MV-4-11 (cell line): Measurements from ENCODE around the gene TTLL8.

Source experiments
- DNase-seq: peaks from one replicate; lab custom pipeline; 2025; lab: John Stamatoyannopoulos, UW

TTLL8 gene

DNA sequence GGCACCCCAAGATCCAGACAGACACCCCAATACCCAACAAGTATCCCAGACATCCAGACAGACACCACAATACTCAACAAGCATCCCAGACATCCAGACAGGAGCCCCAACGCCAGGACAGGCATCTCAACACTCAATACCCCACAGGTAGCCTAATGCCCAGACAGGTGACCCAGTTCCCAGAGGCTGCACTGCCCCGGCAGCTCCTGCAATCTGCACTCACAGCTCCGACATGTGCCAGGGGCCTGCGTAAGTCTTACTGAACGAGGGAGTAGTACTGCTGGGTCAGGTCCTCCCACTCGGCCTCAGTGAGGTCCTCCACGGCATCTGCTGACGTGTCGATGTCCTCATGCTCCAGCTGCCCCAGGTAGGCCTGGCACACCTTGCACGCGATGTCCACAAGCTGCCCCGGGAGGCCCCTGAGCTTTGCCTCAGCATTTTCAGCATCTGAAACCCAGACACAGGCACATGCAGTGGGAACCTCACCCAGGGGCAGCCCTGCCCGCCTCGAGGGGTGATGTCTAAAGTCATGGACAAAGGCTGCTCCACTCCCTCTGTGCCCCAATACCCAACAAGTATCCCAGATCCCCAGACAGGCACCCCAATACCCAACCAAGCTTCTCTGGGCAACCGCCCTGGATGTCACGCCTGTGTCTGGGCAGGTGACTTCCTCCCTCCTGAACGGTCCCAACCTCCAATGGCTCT lies 16.6 kb downstream of the TTLL8 start:
- no peak for DNase-seq

DNA sequence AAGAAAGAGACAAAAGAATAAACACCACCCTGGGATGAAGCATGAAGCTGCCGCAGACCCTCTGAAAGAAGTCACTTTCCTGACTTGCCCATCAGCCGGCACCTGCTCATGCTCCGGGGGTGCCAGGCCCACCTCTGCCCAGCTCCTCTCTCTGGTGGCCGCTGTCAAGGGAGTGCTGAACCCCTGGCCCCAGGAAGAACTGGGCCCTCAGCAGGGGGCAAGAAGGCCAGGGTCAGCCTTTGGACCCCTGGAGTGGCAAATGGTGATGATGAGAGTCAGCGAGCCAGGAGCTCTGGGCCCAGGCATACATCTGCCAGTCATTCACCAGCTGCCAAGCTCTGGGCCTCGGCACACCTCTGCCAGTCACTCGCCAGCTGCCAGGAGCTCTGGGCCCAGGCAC lies 17.4 kb downstream of the TTLL8 start:
- no peak for DNase-seq

DNA sequence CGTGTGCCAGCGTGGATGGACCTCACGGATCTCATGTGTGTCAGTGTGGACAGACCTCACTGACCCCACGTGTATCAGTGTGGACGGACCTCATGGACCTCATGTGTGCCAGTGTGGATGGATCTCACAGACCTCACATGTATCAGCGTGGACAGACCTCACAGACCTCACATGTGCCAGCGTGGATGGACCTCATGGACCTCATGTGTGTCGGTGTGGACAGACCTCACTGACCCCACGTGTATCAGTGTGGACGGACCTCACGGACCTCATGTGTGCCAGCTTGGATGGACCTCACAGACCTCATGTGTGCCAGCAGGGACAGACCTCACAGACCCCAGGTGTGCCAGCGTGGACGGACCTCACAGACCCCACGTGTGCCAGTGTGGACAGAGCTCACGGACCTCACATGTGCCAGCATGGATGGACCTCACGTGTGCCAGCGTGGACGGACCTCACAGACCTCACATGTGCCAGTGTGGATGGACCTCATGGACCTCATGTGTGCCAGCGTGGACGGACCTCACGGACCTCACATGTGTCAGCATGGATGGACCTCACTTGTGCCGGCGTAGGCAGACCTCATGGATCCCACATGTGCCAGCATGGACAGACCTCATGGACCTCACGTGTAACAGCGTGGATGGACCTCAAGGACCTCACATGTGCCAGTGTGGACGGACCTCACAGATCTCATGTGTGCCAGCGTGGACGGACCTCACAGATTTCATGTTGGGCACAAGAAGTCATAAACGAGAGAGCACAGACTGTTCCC lies 18.2 kb downstream of the TTLL8 start:
- no peak for DNase-seq

DNA sequence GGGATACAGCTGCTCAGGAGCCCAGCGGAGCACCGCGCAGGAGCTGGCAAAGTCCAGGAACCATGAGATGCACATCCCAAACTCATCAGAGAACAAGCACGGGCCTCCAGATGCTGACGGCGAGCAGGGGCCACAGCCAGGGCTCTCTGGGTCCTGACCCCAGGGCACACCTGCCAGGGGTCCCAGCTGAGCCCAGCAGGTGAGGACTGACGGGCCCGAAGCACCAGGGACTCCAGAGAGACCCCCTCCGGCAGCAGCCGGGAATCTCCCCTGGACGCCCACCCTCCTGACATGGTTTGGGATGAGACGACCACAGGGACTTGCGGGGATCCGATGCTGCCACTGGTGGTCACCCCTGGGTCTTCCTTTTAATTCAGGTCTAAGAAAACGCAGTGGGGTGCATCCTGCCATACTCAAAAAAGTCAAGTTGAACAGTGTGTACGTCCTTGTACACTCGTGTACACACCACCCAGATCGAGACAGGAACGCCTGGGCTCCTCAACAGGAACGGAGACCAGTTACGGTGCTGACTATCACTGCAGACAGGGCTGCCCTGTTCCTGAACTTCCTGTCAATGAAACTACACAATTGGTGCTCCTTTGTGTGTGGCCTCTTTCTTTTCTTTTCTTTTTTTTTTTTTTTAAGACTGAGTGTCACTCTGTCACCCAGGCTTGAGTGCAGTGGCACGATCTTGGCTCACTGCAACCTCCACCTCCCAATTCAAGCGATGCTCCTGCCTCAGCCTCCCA lies 21.9 kb downstream of the TTLL8 start:
- peak; percentile 39 for DNase-seq

DNA sequence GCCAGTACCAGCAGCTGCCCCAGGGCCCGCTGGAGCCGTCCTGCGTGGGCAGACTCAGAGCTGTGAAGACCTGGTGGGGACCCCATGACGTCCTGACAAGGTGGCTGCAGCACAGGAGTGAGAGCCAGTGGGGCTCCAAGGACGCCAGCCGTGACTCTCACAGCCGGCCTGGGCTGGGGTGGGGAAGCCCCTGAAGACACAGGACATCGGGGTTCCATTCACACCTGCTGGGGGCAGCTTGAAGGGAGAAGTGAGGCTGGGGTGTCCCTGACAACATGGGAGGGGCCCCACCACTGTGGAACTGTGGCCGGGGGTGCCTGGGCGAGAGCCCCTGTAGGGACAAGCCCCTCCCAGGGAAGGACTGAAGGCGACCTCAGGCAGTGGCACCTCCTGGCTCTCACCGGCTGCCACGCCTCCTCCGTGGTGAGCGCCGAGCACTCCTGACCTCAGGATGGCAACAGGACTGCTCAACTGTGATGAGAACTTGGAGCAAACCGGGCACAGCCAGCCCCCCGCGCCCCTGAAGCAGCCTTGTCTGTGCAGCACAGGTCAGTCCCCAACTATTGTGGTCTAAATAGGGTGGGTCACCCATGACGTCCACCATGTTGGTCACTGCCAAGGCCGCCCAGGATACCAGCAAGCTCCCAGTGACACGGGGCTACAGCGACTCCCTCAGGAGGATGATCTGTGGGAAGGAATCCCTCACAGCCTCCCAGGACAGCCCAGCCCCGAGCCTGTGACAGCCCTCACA lies 22.8 kb downstream of the TTLL8 start:
- no peak for DNase-seq

DNA sequence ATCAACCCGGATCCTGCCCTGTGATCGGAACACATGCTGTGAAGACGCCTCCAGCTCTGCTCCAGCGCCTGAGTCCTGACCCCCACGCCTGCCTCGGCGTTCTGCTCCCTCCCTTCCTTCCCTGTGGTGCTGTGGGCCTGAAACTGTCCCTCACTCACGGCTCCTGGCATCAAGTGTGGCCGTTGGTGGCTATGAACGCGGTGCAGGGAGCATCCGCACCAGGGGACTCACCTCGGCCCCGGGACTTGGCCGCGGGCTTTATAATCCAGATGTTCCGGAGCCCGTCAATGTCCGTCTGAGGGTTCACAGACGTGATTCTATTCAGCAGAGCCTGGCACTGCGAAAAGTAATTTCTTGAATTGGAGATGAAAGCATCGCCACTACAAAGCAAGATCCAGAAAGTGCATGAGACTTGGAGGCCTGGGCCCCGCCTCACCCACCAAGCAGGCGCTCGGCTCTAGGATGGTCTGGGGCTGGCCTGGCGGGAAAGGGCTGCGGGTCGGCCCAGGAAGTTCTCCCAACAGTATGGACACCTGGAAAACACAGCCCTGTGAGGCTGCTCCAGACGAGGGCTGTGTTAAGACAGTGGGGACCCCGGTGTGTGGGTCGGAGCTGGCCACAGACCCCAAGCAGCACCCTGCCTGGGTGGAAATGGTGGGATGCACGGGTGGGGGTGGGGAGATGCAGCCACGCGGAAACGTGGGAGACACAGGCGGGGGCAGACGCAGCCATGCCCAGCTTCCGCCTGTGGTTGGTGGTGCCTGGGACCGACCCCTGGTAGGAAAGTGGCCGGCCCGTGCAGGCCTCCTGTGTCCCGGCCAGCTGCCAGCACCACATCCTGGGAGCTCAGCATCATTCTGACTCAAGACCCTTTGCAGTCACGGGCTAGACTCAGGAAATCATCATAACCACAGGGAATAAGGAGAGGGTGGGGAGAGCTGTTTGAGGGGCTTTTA lies 23.7 kb downstream of the TTLL8 start:
- no peak for DNase-seq

DNA sequence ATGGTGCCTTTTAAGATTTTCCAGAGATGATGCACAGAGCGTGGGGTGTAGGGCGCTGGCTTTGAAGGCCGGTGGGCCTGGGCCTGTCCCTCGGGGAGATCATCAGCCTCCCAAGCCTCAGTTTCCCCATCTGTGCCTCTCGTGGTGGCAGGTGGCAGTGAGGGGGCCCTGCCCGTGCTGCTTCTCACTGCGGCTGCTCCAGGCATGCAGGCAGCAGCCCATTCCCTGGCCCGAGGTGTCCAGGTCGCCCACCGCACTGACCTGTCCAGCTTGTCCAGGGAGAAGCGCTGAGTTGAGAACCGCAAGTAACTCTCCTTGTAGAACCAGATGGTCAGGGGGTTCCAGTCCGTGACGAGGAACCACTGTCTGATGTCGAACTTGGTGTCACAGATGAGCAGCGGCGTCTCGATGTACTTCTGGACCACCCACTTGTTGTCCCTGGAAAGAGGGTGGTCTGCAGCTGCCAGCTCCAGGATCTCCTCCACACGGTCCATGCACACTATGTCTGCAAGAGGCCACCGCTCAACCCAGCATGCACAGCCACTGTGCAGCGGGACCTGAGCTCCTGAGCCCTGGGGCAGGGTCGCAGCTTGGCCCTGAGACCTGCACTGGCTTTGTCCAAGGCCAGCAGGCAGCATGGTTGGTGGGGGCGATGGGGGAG lies 25.0 kb downstream of the TTLL8 start:
- no peak for DNase-seq

DNA sequence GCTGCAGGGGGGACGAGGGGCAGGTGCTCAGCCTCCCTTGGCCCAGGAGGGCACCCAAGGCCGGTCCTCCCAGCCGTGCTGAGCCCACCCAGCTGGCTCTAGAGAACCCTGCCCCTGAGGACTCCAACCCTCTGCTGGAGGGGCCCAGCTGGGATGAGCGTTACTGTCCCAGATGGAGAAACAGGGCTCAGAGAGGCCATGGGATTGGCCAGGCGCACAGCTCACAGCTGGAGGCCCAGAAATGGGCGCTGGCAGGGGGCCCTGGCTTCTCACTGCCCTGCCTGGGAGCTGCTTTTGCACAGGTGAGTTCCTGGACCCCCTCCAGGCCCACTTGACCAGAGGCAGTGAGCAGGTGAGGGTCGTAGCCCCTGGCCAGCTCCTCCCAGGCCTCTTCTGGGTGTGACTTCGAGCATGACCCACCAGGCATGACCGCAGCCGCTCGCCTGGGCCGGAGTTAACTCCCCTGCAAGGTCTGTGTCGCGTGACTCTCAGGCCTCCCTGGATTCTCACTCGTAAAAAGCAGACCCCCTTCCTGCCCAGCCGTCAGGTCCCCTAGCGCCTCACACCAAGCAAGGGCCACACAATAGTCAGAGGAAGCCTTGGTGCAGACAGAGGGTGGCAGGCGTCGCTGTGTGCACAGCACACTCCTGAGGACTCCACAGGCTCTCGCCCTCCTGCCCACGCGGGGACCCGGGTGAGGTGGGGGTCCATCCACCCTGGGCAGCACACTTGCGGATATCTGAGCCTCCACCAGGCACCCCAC lies 25.8 kb downstream of the TTLL8 start:
- DNase-seq: no peak

DNA sequence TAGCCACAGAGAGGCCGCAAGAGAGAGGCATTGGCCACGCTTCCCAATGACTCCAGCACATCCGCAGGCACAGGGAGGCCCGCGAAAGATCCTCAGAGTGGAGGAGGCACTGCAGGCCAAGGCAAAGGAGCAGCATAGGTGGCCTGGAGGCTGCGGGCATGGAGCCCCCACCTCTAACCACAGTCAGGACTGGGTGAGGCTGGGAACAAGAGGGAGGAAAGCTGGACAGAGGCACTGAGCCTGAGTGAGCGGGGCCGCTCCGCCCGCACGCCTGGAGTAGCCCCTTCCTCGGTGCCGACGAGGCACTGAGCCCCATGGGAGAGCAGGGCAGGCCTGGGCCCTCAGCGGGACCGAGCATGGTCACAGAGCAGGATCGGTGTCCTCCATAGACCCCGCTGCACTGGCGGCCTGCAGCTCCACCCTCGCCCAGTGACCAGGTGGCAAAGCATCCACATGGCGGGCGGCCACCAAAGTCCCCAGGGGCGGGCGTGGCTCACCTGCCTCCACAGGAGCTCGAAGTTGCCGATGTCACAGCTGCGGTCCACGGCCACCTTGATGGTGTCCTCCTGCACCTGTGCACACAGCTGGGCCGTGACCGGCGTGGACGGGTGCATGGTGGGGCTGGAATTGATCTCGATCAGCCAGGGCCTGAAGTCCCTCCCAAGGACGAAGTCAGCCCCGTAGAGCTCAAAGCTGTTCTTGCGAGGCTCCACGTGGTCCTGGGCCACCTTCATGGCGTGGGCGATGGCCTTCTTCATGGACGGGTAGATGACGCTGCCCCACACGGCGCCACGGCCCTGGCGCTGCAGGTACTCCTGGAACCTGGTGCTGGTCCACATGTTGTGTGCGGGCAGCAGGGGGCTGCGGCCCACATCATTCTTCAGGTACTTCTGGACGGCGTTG lies 26.7 kb downstream of the TTLL8 start:
- no peak for DNase-seq

DNA sequence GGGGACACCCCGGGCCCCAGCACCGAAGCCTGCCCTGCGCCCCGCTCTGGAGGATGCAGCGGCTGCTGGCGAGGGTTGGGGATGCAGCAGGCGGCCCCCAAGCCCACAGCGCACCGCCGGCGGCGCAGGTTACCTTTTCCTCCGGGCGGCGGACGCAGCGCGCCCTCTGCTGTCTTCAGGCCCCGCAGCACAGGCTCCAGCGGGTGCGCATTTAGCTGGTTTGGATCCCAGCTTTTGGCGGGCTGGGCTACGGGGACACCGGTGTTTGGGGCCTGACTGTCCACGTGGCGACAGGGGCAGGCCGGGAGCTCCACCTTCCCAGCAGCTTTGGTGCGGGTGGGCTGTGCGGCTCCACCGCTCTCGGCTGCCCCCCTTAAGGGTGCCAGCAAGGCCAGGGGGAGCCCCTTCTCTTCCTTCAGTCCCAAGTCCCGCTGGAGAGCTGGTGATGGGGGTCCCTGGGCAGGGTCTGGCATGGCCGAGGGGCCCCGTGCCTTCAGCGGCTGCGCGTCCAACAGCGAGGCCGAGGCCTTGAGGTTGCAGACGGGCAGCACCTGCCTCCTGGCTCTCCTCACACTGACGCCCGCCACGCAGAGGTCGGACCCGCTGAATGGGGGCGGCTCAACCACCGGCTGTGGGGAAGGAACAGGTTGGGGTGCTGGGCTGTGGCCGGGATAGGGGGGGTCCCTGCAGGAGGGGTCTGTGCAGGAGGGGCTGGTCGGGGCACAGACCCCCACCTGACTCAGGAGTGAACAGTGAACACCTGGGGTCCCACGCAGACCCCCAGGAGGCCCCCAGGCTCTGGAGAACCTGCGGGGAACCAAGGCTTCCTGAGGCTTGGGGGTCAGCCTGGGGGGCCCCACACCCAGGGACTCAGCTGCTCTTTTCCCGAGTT lies 27.6 kb downstream of the TTLL8 start:
- DNase-seq: no peak

DNA sequence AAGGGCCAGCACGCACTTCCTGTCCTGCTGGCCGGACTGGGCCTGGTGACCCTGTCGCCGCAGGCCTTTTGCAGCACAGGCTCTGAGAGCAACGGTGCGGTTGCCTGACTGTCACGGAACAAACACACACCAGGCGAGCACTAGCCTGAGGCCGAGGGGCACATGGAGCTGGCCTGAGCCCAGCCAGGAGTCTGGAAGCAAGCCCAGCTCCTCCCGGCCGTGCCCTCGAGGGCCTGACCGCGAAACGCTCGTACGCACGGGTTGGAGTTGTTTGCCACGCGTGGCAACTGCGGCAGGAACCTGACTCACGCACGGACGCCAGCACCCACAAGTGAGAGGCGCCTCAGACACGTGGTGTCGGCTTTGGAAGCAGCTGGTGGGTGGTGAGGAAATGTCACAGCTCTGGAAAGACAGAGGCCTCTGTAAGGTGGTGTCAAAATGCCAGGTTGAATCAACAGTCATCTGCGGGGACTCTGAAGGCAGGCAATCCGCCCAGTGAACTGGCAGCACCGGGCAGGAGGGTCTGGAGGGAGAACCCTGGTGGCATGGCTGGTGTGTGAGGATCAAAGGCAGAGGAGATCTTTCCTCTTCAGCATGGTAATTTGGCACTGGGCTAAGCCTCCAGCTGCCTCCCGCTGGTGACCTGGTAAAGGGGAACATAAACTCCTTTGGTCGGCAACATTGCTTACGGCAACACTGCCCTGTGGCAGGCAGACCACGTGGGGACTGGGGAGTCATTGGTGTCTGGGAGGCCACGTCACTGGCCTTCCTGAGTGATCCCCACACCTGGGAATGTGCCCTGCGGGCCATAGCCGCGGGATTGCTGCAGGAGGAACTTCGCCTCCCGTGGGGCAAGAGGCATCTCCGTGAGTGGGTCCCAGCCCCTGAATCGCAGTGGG lies 30.2 kb downstream of the TTLL8 start:
- DNase-seq: peak; percentile 75

DNA sequence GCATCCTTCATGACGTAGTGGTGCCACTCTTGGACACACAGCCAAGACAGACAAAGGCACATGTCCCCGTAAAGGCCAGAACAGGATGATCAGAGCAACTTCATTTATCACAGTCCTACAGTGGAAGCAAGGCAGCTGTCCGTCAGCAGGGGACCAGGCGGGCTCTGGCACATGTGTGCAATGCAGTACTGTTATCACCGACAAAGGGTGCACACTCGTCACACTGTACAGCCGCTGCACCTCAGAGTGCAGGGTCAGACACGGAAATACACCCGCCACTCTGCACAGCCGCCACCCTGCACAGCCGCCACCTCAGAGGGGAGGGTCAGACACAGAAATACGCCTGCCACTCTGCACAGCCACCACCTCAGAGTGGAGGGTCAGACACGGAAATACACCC lies 32.1 kb downstream of the TTLL8 start:
- no peak for DNase-seq

DNA sequence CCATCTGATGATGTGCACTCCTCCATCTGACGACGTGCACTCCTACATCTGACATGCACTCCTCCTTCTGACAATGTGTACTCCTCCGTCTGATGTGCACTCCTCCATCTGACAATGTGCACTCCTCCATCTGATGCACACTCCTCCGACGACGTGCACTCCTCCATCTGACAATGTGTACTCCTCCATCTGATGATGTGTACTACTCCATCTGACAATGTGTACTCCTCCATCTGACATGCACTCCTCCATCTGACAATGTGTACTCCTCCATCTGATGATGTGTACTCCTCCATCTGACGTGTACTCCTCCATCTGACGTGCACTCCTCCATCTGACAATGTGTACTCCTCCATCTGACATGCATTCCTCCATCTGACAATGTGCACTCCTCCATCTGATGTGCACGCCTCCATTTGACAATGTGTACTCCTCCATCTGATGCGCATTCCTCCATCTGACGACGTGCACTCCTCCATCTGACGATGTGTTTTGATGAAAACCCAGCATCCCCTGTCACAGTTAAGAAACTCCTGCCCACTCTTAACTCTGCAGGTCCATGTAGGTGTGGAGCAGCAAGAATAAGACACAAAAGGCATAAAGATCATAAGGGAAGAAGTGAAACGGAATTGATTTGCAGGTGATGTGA lies 35.8 kb downstream of the TTLL8 start:
- no peak for DNase-seq

DNA sequence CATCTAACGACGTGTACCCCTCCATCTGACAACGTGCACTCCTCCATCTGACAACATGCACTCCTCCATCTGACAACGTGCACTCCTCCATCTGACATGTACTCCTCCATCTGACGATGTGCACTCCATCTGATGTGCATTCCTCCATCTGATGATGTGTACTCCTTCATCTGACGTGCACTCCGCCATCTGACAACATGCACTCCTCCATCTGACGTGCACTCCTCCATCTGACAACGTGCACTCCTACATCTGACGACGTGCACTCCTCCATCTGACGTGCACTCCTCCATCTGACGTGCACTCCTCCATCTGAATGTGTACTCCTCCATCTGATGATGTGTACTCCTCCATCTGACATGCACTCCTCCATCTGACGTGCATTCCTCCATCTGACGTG lies 37.5 kb downstream of the TTLL8 start:
- no peak for DNase-seq

DNA sequence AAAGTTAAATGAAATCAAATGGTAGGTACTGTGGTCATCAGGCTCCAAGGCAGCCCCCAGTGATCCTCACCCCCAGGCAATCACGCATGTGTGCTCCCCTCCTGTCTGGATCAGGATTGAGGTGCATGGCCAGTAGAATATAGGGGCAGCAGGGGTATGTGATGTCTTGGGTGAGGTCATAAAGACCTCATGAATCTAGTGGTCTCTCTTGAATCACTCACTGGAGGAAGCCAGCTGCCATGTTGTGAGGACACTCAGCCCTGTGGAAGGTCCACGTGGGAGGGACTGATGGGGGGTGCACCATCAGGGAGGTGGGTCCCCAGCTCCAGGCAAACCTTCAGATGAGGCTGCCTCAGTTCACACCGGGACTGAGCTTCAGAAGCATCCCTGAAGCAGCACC lies 38.8 kb downstream of the TTLL8 start:
- DNase-seq: no peak
